Fibroblast of the aortic adventitia (primary cell): ENCODE measurements around the gene KCNJ4. TPM values are rescaled to one million over a fixed set of nuclear protein-coding genes. Genes with fewer than 3 reads are reported as not detected.
A peak's percentile ranks its signal among the peaks of the same experiment; 100 is the strongest.
"Not testable (repeated sequence)": the region's sequence is repeated elsewhere in the genome, so short reads cannot be mapped to it uniquely, and the experiment has no call there.

Experiments
- DNase-seq: peaks from one replicate; pipeline ENCODE4 v3.0.0-alpha.2; 2010; ENCODE audit warnings: low read depth
- H3K4me3 ChIP-seq: 2 replicates; pipeline ENCODE4 v1.5.1; 2011; ENCODE audit warnings: low read depth, mild to moderate bottlenecking, control low read depth, low read length, moderate library complexity
- total RNA-seq: library from RNA; depleted of rRNA; stranded (reverse); fragments of >200 nt; gene quantifications from 2 replicates; pipeline ENCODE4 v1.2.3, GENCODE V29; 2012; ENCODE audit warnings: low replicate concordance
- TF ChIP-seq, protein P1 (sequence below): IDR thresholded peaks from 2 replicates; pipeline ENCODE4 v1.5.1; 2011; ENCODE audit warnings: mild to moderate bottlenecking, low read length, control low read depth, inconsistent platforms; ENCODE audit not compliant: insufficient read depth

The KCNJ4 gene
- total RNA-seq, 1 donor, result not detected

DNA sequence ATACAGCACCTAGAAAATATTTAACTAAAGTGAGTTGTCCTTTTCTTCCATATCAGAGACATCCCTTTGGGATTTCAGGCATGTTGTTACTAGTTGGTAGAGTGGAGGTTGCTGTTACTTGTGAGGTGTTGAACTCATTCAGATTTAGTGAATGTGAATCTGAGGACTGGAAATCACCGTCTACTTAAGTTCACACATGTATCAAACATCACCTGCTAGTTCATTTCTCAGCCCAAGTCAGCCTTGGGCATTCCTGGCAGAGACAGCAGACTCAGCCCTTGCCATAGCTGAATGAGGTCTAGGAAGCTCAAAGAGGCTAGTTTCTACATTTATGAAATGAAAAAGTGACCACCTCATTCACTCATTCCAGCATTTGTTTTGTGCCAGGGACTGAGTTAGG is 22.6 kb upstream of the KCNJ4 start:
- TF ChIP-seq, protein P1, sequence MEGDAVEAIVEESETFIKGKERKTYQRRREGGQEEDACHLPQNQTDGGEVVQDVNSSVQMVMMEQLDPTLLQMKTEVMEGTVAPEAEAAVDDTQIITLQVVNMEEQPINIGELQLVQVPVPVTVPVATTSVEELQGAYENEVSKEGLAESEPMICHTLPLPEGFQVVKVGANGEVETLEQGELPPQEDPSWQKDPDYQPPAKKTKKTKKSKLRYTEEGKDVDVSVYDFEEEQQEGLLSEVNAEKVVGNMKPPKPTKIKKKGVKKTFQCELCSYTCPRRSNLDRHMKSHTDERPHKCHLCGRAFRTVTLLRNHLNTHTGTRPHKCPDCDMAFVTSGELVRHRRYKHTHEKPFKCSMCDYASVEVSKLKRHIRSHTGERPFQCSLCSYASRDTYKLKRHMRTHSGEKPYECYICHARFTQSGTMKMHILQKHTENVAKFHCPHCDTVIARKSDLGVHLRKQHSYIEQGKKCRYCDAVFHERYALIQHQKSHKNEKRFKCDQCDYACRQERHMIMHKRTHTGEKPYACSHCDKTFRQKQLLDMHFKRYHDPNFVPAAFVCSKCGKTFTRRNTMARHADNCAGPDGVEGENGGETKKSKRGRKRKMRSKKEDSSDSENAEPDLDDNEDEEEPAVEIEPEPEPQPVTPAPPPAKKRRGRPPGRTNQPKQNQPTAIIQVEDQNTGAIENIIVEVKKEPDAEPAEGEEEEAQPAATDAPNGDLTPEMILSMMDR, result no peak
- no peak overlapping the region for H3K4me3 ChIP-seq
- DNase-seq, result no peak

DNA sequence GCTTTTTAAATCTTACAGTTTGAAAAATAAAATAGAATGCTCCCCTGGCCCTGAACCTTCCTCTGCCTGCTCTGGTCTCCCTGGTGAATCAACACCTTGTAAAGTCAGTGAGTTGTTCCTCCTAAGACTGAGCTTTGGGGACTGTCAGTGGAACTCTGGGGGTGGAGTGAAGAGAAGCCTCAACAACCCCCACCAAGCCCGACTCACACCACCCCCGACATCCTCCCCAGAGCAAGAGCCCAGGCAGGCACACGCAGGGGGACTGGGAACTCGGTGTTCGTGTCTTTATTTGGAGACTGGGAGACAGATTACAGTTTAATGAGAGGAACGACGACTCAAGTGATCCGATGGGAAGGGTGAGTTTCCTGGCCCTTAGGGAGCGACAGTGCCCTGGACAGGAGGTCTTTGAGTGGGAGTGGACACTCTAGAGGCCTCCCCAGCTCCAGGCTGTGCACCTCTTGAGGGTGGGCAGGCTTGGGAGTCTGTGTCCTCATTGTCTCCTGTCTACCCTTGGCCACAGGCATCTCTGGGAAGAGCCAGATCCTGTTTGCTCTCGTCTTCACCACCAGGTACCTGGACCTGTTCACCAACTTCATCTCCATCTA is 19.1 kb upstream of the KCNJ4 start:
- TF ChIP-seq, protein P1, result no peak
- no peak overlapping the region for H3K4me3 ChIP-seq
- DNase-seq, result no peak

DNA sequence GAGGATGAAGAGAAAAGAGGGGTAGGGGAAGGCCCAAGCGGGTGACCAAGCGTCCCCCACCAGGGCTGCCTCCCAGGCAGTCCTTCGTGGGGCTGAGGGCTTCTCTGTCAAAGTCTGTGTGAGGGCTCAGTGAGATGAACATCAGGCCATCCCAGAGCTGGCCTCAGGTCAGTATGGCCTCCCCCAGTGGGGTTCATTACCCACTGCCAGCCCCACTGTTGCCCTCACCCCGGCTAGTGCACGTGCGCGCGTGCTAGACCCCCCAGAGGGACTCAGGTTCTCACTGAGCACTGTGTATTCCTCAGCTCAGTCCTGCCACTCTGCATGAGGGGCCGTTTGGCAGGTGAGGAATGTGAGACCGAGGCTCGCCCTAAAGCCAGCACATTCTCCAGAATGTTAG is 16.2 kb upstream of the KCNJ4 start:
- DNase-seq, result no peak
- H3K4me3 ChIP-seq, result no peak overlapping the region
- TF ChIP-seq, protein P1, result no peak

DNA sequence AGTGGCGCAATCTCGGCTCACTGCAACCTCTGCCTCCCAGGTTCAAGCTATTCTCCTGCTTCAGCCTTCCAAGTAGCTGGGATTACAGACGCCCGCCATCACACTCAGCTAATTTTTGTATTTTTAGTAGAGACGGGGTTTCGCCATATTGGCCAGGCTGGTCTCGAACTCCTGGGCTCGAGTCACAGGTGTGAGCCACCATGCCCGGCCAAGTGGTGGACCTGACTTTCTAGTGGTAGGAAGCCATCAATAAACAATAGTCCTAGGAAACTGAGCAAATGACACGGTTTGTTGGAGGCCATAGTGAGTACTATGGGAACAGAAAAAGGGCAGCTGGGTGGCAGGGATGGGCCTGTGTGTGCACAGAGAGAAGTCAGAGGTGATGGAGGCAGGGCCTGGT is 15.2 kb upstream of the KCNJ4 start:
- not testable (repeated sequence) for H3K4me3 ChIP-seq, DNase-seq

DNA sequence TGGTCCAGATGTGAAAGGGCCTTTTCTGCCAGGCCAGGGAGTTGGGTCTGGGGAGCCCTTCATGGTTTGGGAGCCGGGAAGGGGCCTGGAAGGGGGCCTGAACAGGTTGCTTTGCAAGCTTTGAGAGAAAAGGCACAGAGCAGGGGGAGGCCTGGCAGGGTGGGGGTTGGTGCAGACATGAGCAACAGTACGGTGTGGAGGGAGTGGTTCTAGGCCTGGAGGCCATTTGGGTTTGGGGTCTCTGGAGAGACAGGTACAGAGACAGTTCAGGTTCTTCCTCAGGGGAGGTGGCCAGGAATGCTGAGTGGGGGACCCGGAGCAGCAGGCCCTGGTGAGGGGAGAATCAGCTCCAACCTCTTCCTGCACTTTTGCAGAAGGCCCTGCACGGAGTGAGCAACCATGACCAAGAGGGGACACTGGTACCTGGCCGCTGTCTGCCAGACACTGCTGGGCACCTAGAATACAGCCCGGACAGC is 14.3 kb upstream of the KCNJ4 start:
- TF ChIP-seq, protein P1, result no peak
- no peak for DNase-seq
- H3K4me3 ChIP-seq, result peak overlapping the region; percentile 99

DNA sequence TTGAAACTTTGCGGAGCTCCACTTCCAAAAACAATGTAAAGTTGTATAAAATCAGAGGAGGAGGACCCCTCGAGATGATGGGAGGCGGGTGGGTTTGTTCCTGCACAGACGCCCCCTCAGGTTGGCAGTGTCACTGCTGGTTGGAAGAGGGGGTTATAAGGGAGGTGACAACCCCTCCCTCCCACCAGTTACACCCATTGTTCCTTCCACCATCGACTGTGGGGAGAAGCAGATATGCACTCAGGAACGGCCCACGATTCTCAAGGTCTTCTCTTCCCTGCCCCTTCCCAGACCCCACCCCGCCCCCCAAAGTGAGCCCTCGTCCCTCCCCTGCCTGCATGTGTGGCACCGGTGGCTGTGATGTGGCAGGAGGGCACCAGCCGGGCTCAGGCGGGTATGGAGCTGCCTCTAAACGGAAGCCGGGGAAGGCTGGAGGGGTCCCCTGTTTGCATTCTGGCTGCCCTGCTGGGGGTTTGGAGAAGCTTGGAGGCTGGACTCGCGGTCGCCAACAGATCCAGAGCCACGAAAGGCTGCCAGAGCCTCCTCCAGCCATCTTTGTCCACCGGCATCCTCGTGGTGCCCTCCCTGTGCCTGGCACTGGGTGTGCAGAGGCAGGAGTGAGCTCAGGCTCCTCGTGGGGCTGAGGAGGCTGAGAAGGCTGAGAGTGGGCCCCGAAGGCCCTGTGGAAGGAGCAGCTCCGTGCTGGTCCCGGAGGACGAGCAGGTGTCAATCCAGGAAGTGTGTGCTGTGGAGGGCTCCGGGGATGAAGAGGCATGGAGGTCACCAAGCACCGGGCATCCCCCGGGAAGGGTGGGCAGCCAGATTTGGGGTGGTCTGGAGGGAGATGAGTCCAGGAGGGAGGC is 13.7 kb upstream of the KCNJ4 start:
- peak overlapping the region; percentile 99 for H3K4me3 ChIP-seq
- TF ChIP-seq, protein P1, result peak; percentile 45
- no peak for DNase-seq

DNA sequence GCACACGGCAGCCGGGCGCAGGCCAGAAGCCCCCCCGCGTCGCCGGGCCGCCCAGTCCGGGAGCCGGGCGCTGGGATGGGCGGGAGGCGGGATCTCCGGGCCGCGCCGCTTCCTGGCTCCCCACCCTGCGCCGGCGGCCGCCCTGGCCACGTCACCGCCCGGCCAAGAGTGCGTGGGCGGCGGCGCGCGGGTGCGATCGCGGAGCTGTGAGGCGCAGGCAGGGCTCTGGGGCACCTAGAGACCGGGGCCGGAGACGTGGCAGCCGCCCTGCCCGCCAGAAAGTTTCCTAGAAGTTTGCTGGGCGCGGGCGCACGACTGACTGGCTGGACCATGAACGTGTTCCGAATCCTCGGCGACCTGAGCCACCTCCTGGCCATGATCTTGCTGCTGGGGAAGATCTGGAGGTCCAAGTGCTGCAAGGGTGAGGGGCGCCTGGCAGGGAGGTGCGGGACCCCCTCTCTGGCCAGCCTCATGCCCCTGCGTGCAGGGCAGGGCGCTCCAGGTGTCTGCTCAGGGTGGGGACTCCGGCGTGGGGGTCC is 13.0 kb upstream of the KCNJ4 start, which contains the start of gene KDELR3:
Gene KDELR3, plus strand, starts transcription at position 193 of the 539 bp plus-strand sequence. Its CDS starts 138 bp downstream, at position 331.
- peak; percentile 63 for DNase-seq
- TF ChIP-seq, protein P1, result no peak
- peak within 1 kb of the TSS; percentile 99 for H3K4me3 ChIP-seq
